CD14-positive monocyte (primary cell): ENCODE results near the gene CAVIN3. TPM values are rescaled to one million over a fixed set of nuclear protein-coding genes. Genes with fewer than 3 reads are reported as not detected.

Experiments used
- DNase-seq, 3 donors: peaks; one replicate each; pipeline ENCODE4 v3.0.0-alpha.2; 2011 to 2022
- H2AFZ ChIP-seq: 2 replicates; pipeline ENCODE4 v1.6.0; 2012; ENCODE audit warnings: mild to moderate bottlenecking, low read depth, low read length, inconsistent platforms; ENCODE audit not compliant: insufficient read depth, poor library complexity, severe bottlenecking
- H3K27ac ChIP-seq, 2 donors: 1 replicate in 1 of 2; 2 replicates in 1 of 2; pipeline ENCODE4 v1.5.1; 2012 to 2013; ENCODE audit warnings: low read length in 2 of 2, control low read depth in 1 of 2, inconsistent platforms in 1 of 2, low read depth in 1 of 2, mild to moderate bottlenecking in 1 of 2
- H3K27me3 ChIP-seq, 2 donors: one replicate each; pipeline versions ENCODE4 v1.6.0 to v1.6.1; 2011 to 2013; ENCODE audit warnings: low read length in 2 of 2; ENCODE audit not compliant: control insufficient read depth in 2 of 2, insufficient read depth in 2 of 2
- H3K36me3 ChIP-seq, 2 donors: replicated peaks in 1 of 2; 1 replicate in 1 of 2; 2 replicates in 1 of 2; pipeline versions ENCODE4 v1.5.1 to v1.6.1; 2012 to 2013; ENCODE audit warnings: low read length in 2 of 2, control low read depth in 1 of 2, inconsistent platforms in 1 of 2, mild to moderate bottlenecking in 1 of 2; ENCODE audit not compliant: insufficient read depth in 2 of 2, control insufficient read depth in 1 of 2
- H3K4me1 ChIP-seq, 2 donors: 1 replicate in 1 of 2; 2 replicates in 1 of 2; pipeline versions ENCODE4 v1.5.1 to v1.6.1; 2012 to 2013; ENCODE audit warnings: low read length in 2 of 2, control low read depth in 1 of 2, inconsistent platforms in 1 of 2, mild to moderate bottlenecking in 1 of 2, moderate library complexity in 1 of 2; ENCODE audit not compliant: insufficient read depth in 2 of 2, control insufficient read depth in 1 of 2
- H3K4me2 ChIP-seq: replicated peaks from 2 replicates; pipeline ENCODE3; 2012; ENCODE audit warnings: low read length, moderate library complexity, mild to moderate bottlenecking; ENCODE audit not compliant: poor library complexity, severe bottlenecking; ENCODE audit errors: extremely low read depth
- H3K4me3 ChIP-seq, 3 experiments: fragments of 200-600 bp in 1 of 3; sonication (generic) in 1 of 3; replicated peaks in 1 of 3; 1 replicate in 2 of 3; 2 replicates in 1 of 3; pipeline ENCODE4 v1.5.1; 2011 to 2013; ENCODE audit warnings: low read length in 3 of 3, mild to moderate bottlenecking in 3 of 3, control low read depth in 2 of 3, low read depth in 2 of 3, inconsistent platforms in 1 of 3, moderate library complexity in 1 of 3
- H3K79me2 ChIP-seq: 2 replicates; pipeline ENCODE4 v1.6.0; 2012; ENCODE audit warnings: mild to moderate bottlenecking, control low read depth, inconsistent platforms, low read length, moderate library complexity; ENCODE audit not compliant: insufficient read depth
- H3K9ac ChIP-seq: 2 replicates; pipeline ENCODE4 v1.6.0; 2017; ENCODE audit warnings: low read length, mild to moderate bottlenecking; ENCODE audit not compliant: insufficient read depth, poor library complexity, severe bottlenecking
- H3K9me3 ChIP-seq, 2 donors: replicated peaks in 1 of 2; 1 replicate in 1 of 2; 2 replicates in 1 of 2; pipeline versions ENCODE4 v1.5.1 to v1.6.1; 2012 to 2013; ENCODE audit warnings: low read length in 2 of 2, control low read depth in 1 of 2; ENCODE audit not compliant: control insufficient read depth in 1 of 2, insufficient read depth in 1 of 2
- H4K20me1 ChIP-seq: 2 replicates; pipeline ENCODE4 v1.6.0; 2012; ENCODE audit warnings: mild to moderate bottlenecking, low read length, control low read depth, moderate library complexity; ENCODE audit not compliant: insufficient read depth
- H3K27ac Mint-ChIP-seq, 7 donors: one replicate each; pipeline ENCODE4 v1.8.0; 2020; ENCODE audit warnings: mild to moderate bottlenecking in 7 of 7, mixed read lengths in 7 of 7, moderate library complexity in 6 of 7, inconsistent platforms in 2 of 7
- H3K27me3 Mint-ChIP-seq, 3 donors: one replicate each; pipeline ENCODE4 v1.8.0; 2021 to 2022; ENCODE audit warnings: low read depth in 3 of 3, mild to moderate bottlenecking in 3 of 3, mixed read lengths in 3 of 3, moderate library complexity in 3 of 3, inconsistent platforms in 1 of 3
- H3K36me3 Mint-ChIP-seq, 2 donors: one replicate each; pipeline ENCODE4 v1.8.0; 2020; ENCODE audit warnings: mixed read lengths in 2 of 2, inconsistent platforms in 1 of 2, mild to moderate bottlenecking in 1 of 2
- H3K4me1 Mint-ChIP-seq: one replicate; pipeline ENCODE4 v1.8.0; 2020; ENCODE audit warnings: mild to moderate bottlenecking, mixed read lengths
- H3K4me3 Mint-ChIP-seq, 2 donors: one replicate each; pipeline ENCODE4 v1.8.0; 2020; ENCODE audit warnings: mild to moderate bottlenecking in 2 of 2, mixed read lengths in 2 of 2, moderate library complexity in 1 of 2
- H3K9me3 Mint-ChIP-seq, 7 donors: one replicate each; pipeline ENCODE4 v1.8.0; 2020 to 2022; ENCODE audit warnings: mixed read lengths in 7 of 7, mild to moderate bottlenecking in 6 of 7, moderate library complexity in 6 of 7, inconsistent platforms in 2 of 7
- WGBS: methylation state at CpG from one replicate; pipeline ENCODE4 v1.1.5; 2013; ENCODE audit warnings: missing lambda C conversion rate; ENCODE audit not compliant: insufficient coverage; 5-methylcytosine and 5-hydroxymethylcytosine counted together
- intact Hi-C, 2 donors: fragments of 100-400 bp; cut with micrococcal nuclease; formaldehyde crosslinking; loops; one replicate each; pipeline versions ENCODE4 v1.15.0 to v1.15.1; 2023
- polyA plus RNA-seq, 3 donors: library from polyadenylated mRNA; depleted of rRNA in 1 of 3; unstranded in 2 of 3; stranded (reverse) in 1 of 3; fragments of 300-500 nt in 2 of 3; fragments of >200 nt in 1 of 3; fragmentation: Illumina TruSeq in 2 of 3; gene quantifications; 1 replicate in 2 of 3; 2 replicates in 1 of 3; pipeline ENCODE4 v1.2.3, GENCODE V29; 2012 to 2021
- TF ChIP-seq, protein P1 (sequence below): fragments of 200-600 bp; IDR thresholded peaks from one replicate; pipeline ENCODE4 v1.8.0; 2022; ENCODE audit warnings: antibody characterized with exemption, mild to moderate bottlenecking

The CAVIN3 gene
- polyA plus RNA-seq, 3 donors = 3.1 to 13.6 (median 11.2) TPM

GRCh38 chr11:6334806-6335205 is 14.5 kb upstream of the CAVIN3 start:
- peaks cover 0 to 3% (median 0%) of the 10 kb centered on the region in 7 donors for H3K9me3 Mint-ChIP-seq
- no peaks in the 10 kb centered on the region for H4K20me1 ChIP-seq
- H3K79me2 ChIP-seq = no peaks in the 10 kb centered on the region
- H3K27ac Mint-ChIP-seq = no peak overlapping the region
- H3K27ac ChIP-seq = no peak overlapping the region
- DNase-seq = no peak
- no peak overlapping the region for H3K4me3 Mint-ChIP-seq
- no peaks in the 10 kb centered on the region for H3K36me3 Mint-ChIP-seq
- intact Hi-C loops = no loop called here
- WGBS = no CpG with 5 or more reads among the region's 6 CpGs
- TF ChIP-seq, protein P1, sequence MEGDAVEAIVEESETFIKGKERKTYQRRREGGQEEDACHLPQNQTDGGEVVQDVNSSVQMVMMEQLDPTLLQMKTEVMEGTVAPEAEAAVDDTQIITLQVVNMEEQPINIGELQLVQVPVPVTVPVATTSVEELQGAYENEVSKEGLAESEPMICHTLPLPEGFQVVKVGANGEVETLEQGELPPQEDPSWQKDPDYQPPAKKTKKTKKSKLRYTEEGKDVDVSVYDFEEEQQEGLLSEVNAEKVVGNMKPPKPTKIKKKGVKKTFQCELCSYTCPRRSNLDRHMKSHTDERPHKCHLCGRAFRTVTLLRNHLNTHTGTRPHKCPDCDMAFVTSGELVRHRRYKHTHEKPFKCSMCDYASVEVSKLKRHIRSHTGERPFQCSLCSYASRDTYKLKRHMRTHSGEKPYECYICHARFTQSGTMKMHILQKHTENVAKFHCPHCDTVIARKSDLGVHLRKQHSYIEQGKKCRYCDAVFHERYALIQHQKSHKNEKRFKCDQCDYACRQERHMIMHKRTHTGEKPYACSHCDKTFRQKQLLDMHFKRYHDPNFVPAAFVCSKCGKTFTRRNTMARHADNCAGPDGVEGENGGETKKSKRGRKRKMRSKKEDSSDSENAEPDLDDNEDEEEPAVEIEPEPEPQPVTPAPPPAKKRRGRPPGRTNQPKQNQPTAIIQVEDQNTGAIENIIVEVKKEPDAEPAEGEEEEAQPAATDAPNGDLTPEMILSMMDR = no peak
- H3K4me3 ChIP-seq = no peak overlapping the region
- no peak overlapping the region for H3K4me2 ChIP-seq
- H2AFZ ChIP-seq = no peak overlapping the region
- H3K9ac ChIP-seq = no peak overlapping the region
- peaks cover 11 to 37% (median 18%) of the 10 kb centered on the region in 3 donors for H3K27me3 Mint-ChIP-seq
- H3K9me3 ChIP-seq = no peaks in the 10 kb centered on the region
- H3K36me3 ChIP-seq = no peaks in the 10 kb centered on the region
- no peaks in the 10 kb centered on the region for H3K4me1 ChIP-seq
- no peaks in the 10 kb centered on the region for H3K4me1 Mint-ChIP-seq
- H3K27me3 ChIP-seq = peaks cover 8 to 10% of the 10 kb centered on the region in 2 donors

GRCh38 chr11:6333095-6333494 is 12.8 kb upstream of the CAVIN3 start:
- no peak overlapping the region for H2AFZ ChIP-seq
- H3K4me3 Mint-ChIP-seq = no peak overlapping the region
- H3K9ac ChIP-seq = no peak overlapping the region
- no peaks in the 10 kb centered on the region for H3K9me3 ChIP-seq
- intact Hi-C loops = no loop called here
- no peaks in the 10 kb centered on the region for H3K36me3 Mint-ChIP-seq
- H3K4me1 ChIP-seq = no peaks in the 10 kb centered on the region
- no peak overlapping the region for H3K27ac Mint-ChIP-seq
- no peaks in the 10 kb centered on the region for H3K36me3 ChIP-seq
- TF ChIP-seq, protein P1 = no peak
- DNase-seq = no peak
- WGBS = no CpG with 5 or more reads among the region's 2 CpGs
- H4K20me1 ChIP-seq = no peaks in the 10 kb centered on the region
- H3K27ac ChIP-seq = no peak overlapping the region
- H3K4me2 ChIP-seq = no peak overlapping the region
- peaks cover 18 to 19% of the 10 kb centered on the region in 2 donors for H3K27me3 ChIP-seq
- peaks cover 12 to 54% (median 17%) of the 10 kb centered on the region in 3 donors for H3K27me3 Mint-ChIP-seq
- peaks cover 0 to 3% (median 0%) of the 10 kb centered on the region in 7 donors for H3K9me3 Mint-ChIP-seq
- no peaks in the 10 kb centered on the region for H3K79me2 ChIP-seq
- peaks cover 2% of the 10 kb centered on the region for H3K4me1 Mint-ChIP-seq
- no peak overlapping the region for H3K4me3 ChIP-seq
